T1000 (cell line): ENCODE data around the gene RASGRP2.

Experiments
- DNase-seq: peaks from one replicate; lab custom pipeline; 2025; ENCODE audit warnings: mixed read lengths; lab: John Stamatoyannopoulos, UW

The RASGRP2 gene

GRCh38 chr11:64694821-64695365 is 49.0 kb downstream of the RASGRP2 start:
- DNase-seq: no peak

DNA sequence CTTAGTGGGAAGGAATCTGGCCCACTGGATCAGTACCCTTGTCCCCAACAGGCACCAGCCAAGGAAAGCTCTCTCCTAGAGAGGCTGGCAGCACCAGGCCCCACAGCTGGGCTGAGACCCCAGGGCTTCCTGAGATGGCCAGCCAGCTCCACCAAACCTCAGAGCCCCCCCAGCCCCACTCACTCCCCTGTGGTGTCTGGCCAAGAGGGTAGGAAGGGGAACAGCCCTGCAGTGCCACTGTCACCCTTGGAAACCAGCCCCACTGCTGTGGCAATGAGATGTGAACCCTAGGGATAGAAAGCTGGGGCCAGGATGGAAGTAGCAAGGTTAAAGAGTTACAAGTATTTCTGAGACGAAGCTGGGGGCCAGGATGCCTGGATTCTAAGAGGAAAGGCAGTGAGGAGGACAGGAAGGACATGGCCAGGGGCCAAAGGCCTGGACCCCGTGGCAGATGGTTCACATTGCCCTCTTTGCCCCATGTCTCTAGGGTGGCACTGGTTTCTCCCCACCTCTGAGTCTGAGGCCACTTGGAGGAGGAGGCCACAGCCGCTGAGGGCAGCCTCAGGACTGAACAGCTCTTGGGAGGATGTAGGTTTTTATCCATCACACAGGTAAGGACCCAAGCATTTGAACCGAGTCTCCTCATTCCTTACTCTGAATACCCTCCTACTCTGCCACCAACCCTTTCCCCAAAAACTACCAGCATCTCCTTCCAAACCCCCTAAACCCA is 49.8 kb downstream of the RASGRP2 start:
- no peak for DNase-seq

- DNase-seq: no peak
These were observed 51.1 kb downstream of the RASGRP2 start for GRCh38 chr11:64692764-64693331.

- DNase-seq: no peak
These were observed 52.4 kb downstream of the RASGRP2 start for GRCh38 chr11:64691543-64691942.

- no peak for DNase-seq
These were observed 53.7 kb downstream of the RASGRP2 start for GRCh38 chr11:64690235-64690634.

DNA sequence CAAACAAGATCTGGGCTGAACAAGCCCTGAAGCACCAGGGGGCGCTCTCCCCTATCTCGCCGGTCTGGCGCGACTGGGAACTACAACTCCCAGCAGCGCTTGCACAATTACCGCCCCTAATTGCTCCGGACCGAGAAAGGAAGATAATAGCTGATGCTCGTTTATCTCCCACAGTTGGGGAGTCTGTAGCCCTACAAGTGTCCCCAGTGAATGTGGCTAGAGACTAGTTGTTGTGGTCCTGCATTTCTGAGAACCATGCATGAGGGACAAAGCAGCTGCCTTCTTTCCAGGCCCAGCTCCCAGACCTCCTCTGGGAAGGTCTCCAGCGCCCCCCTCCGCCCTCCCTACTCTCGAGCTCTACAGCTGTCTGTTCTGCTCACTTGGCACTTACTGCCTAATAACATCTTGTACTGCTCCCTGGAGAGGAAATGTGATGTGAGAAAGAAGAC is 55.4 kb downstream of the RASGRP2 start:
- DNase-seq: peak; percentile 85

GRCh38 chr11:64687643-64688533 is 56.1 kb downstream of the RASGRP2 start:
- DNase-seq: no peak

- DNase-seq: no peak
These were observed 56.7 kb downstream of the RASGRP2 start for GRCh38 chr11:64687204-64687603.

- DNase-seq: no peak
These were observed 57.3 kb downstream of the RASGRP2 start for GRCh38 chr11:64686466-64687170.

GRCh38 chr11:64685536-64685935 is 58.4 kb downstream of the RASGRP2 start:
- DNase-seq: no peak

GRCh38 chr11:64684357-64684756 is 59.6 kb downstream of the RASGRP2 start:
- no peak for DNase-seq

GRCh38 chr11:64681171-64681570 is 62.8 kb downstream of the RASGRP2 start:
- no peak for DNase-seq

GRCh38 chr11:64679846-64680245 is 64.1 kb downstream of the RASGRP2 start:
- no peak for DNase-seq

GRCh38 chr11:64677441-64678023 is 66.4 kb downstream of the RASGRP2 start:
- no peak for DNase-seq
